ENCODE results near the gene TRIM38.
"Not testable (repeated sequence)": the region's sequence is repeated elsewhere in the genome, so short reads cannot be mapped to it uniquely, and the experiment has no call there.

Gene TRIM38

GRCh38 chr6:25987845-25988244, 25.2 kb downstream of the TRIM38 start:
- TF ChIP-seq, protein P1, sequence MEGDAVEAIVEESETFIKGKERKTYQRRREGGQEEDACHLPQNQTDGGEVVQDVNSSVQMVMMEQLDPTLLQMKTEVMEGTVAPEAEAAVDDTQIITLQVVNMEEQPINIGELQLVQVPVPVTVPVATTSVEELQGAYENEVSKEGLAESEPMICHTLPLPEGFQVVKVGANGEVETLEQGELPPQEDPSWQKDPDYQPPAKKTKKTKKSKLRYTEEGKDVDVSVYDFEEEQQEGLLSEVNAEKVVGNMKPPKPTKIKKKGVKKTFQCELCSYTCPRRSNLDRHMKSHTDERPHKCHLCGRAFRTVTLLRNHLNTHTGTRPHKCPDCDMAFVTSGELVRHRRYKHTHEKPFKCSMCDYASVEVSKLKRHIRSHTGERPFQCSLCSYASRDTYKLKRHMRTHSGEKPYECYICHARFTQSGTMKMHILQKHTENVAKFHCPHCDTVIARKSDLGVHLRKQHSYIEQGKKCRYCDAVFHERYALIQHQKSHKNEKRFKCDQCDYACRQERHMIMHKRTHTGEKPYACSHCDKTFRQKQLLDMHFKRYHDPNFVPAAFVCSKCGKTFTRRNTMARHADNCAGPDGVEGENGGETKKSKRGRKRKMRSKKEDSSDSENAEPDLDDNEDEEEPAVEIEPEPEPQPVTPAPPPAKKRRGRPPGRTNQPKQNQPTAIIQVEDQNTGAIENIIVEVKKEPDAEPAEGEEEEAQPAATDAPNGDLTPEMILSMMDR (IDR thresholded peaks at IDR 0.05; ENCODE audit: borderline replicate concordance, control extremely low read depth, extremely low read depth, insufficient read depth, missing control alignments), result no peak
- no peak for DNase-seq (ENCODE audit: low spot score)
- in situ Hi-C loops (cut with MboI; ENCODE audit: low sequenced_read_pairs, unreplicated experiment), result no loop called here

GRCh38 chr6:25990172-25990873, 27.7 kb downstream of the TRIM38 start:
- in situ Hi-C loops (cut with MboI; ENCODE audit: low sequenced_read_pairs, unreplicated experiment), result no loop called here
- TF ChIP-seq, protein P1 (IDR thresholded peaks at IDR 0.05; ENCODE audit: borderline replicate concordance, control extremely low read depth, extremely low read depth, insufficient read depth, missing control alignments), result no peak

DNA sequence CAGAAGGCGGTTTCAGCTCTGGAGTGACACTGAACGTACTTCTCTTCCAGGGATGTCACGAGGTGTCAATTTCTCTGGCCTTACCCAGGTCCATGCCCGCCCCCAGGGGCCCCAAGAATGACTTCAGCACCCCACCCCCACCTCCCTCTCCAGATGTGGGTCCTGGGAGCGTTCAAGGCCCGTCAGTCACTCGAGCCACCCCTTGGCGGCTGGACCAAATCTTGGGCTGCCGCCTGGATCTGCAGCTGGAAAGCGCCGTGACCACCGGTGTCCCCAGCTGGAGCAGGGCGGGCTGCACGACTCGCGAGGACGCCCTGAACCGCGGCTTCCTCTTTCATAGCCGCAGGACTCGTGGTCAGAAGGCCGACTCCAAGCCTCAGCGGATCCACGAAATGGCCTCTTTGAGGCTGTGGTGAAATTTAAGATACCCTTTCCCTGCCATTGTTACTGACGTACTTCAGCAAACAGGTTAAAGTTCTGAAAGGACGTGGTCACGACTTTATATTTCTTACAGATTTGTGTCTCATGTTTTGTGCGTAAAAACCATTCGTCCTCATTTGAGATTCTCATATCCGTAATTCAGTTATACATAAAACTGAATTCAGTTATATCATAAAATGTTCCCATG, 29.3 kb downstream of the TRIM38 start:
- DNase-seq (ENCODE audit: low spot score), result peak; percentile 77
- in situ Hi-C loops (cut with MboI; ENCODE audit: low sequenced_read_pairs, unreplicated experiment), result no loop called here
- TF ChIP-seq, protein P1 (IDR thresholded peaks at IDR 0.05; ENCODE audit: borderline replicate concordance, control extremely low read depth, extremely low read depth, insufficient read depth, missing control alignments), result no peak

More at GRCh38 chr6:25990172-25990873, 27.7 kb downstream of the TRIM38 start:
- no peak for DNase-seq (ENCODE audit: low spot score)

GRCh38 chr6:25992413-25993340, 30.1 kb downstream of the TRIM38 start:
- TF ChIP-seq, protein P1 (IDR thresholded peaks at IDR 0.05; ENCODE audit: borderline replicate concordance, control extremely low read depth, extremely low read depth, insufficient read depth, missing control alignments), result peak; percentile 100
- peak; percentile 93 for DNase-seq (ENCODE audit: low spot score)
- in situ Hi-C loops (cut with MboI; ENCODE audit: low sequenced_read_pairs, unreplicated experiment), result no loop called here

DNA sequence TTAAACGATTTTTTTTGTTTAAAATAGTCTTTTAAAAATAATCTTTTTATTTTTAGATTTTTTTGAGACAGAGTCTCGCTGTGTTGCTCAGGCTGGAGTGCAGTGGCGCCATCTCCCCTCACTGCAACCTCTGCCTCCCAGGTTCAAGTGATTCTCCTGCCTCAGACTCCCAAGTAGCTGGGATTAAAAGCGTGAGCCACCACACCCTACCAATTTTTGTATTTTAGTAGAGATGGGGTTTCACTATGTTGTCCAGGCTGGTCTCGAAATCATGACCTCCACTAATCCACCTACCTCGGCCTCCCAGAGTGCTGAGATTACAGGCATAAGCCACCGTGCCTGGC, 30.7 kb downstream of the TRIM38 start:
- DNase-seq (ENCODE audit: low spot score); in situ Hi-C loops (cut with MboI; ENCODE audit: low sequenced_read_pairs, unreplicated experiment): not testable (repeated sequence)

DNA sequence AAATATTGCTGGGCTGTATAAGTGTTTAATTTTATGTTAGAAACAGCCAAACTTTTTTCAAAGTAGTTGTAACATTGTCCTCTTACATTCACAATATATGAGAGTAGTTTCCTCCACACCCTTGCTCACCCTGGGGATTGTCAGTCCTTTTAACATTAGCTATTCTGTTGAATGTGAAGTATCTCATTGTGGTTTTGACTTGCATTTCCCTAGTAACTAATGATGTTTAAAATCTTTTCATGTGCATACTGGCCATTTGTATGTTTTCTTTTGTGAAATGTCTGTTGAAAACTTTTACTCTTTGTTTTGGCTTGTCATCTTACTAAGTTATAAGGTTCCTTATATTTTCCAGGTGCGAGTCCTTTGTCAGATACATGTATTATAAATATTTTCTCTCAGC, 32.9 kb downstream of the TRIM38 start:
- TF ChIP-seq, protein P1 (IDR thresholded peaks at IDR 0.05; ENCODE audit: borderline replicate concordance, control extremely low read depth, extremely low read depth, insufficient read depth, missing control alignments), result no peak
- in situ Hi-C loops (cut with MboI; ENCODE audit: low sequenced_read_pairs, unreplicated experiment), result no loop called here

More for the DNA sequence above, 32.9 kb downstream of the TRIM38 start:
- peak; percentile 30 for DNase-seq (ENCODE audit: low spot score)
